HepG2 (cell line): ENCODE results near the gene POLR1F. TPM values are rescaled to one million over a fixed set of nuclear protein-coding genes. Genes with fewer than 3 reads are reported as not detected.

Source experiments
- ATAC-seq: fragments of 200-7000 bp; cut with Tn5 transposase; 3 replicates; pipeline ENCODE4 v1.9.1; 2020; ENCODE audit warnings: mild to moderate bottlenecking, moderate library complexity
- BruUV-seq: library from RNA; stranded (reverse); fragments of 400-500 nt; replicated peaks from 2 replicates; lab custom pipeline; 2021; lab: Mats Ljungman, UMichigan
- CTCF ChIA-PET: fragments of 300-600 bp; formaldehyde crosslinking; extraction: SDS; loops from one replicate; lab custom pipeline; 2021; ENCODE audit warnings: low total read pairs, inconsistent platforms, low intra/inter-chr PET ratio; lab: Yijun Ruan, JAX
- POLR2A ChIA-PET: fragments of 350-600 bp; sonication (Branson Sonifier 250); formaldehyde crosslinking; loops from one replicate; lab custom pipeline; 2020; ENCODE audit warnings: antibody characterized with exemption, inconsistent platforms; lab: Yijun Ruan, JAX
- DNase-seq: peaks from one replicate; pipeline ENCODE4 v3.0.0-alpha.2; 2015; ENCODE audit warnings: low spot score
- FAIRE-seq: peaks from 3 replicates; lab custom pipeline; 2011; peaks lifted over from hg19 to GRCh38; lab: Jason Lieb, UNC
- H2AFZ ChIP-seq: one replicate; pipeline ENCODE4 v1.6.1; 2011; ENCODE audit warnings: low read length, inconsistent platforms
- H3K27ac ChIP-seq: fragments of 300-600 bp; 3 replicates; pipeline ENCODE4 v1.8.0; 2011; ENCODE audit warnings: mixed run types, mild to moderate bottlenecking, mixed read lengths, low read length, inconsistent platforms; ENCODE audit not compliant: insufficient read depth; ENCODE audit errors: extremely low read length
- H3K27me3 ChIP-seq, 2 experiments: fragments of 200-600 bp in 1 of 2; 2 replicates in 1 of 2; 3 replicates in 1 of 2; pipeline versions ENCODE4 v1.6.0 to v1.8.0; 2011; ENCODE audit warnings: low read length in 2 of 2, mild to moderate bottlenecking in 2 of 2, moderate library complexity in 2 of 2, inconsistent platforms in 1 of 2; ENCODE audit not compliant: insufficient read depth in 2 of 2, control insufficient read depth in 1 of 2
- H3K36me3 ChIP-seq, 2 experiments: fragments of 200-600 bp in 1 of 2; replicated peaks in 1 of 2; 2 replicates in 1 of 2; 3 replicates in 1 of 2; pipeline versions ENCODE4 v1.5.1 to v1.8.0; 2011; ENCODE audit warnings: low read length in 2 of 2, inconsistent platforms in 1 of 2; ENCODE audit not compliant: insufficient read depth in 2 of 2, control insufficient read depth in 1 of 2
- H3K4me1 ChIP-seq: 2 replicates; pipeline ENCODE4 v1.5.1; 2012; ENCODE audit warnings: low read length, inconsistent platforms; ENCODE audit not compliant: insufficient read depth
- H3K4me2 ChIP-seq: 2 replicates; pipeline ENCODE4 v1.6.0; 2011; ENCODE audit warnings: low read depth, low read length, inconsistent platforms
- H3K4me3 ChIP-seq, 3 experiments: fragments of 200-600 bp in 1 of 3; sonication (generic), shearing (Covaris generic) in 1 of 3; replicated peaks in 1 of 3; 2 replicates each; pipeline ENCODE4 v1.5.1; 2011 to 2016; ENCODE audit warnings: low read length in 3 of 3, inconsistent platforms in 2 of 3, low read depth in 2 of 3, mild to moderate bottlenecking in 2 of 3, control low read depth in 1 of 3, mixed read lengths in 1 of 3; ENCODE audit not compliant: insufficient read depth in 1 of 3
- H3K79me2 ChIP-seq: one replicate; pipeline ENCODE4 v1.6.1; 2011; ENCODE audit warnings: low read length, inconsistent platforms; ENCODE audit not compliant: insufficient read depth
- H3K9ac ChIP-seq: 2 replicates; pipeline ENCODE4 v1.6.0; 2011; ENCODE audit warnings: mild to moderate bottlenecking, low read depth, low read length, inconsistent platforms; ENCODE audit not compliant: insufficient read depth
- H3K9me3 ChIP-seq: 2 replicates; pipeline ENCODE4 v1.5.1; 2012; ENCODE audit warnings: mild to moderate bottlenecking, low read length
- H4K20me1 ChIP-seq: 2 replicates; pipeline ENCODE4 v1.6.0; 2011; ENCODE audit warnings: inconsistent platforms, mild to moderate bottlenecking, low read length, moderate library complexity; ENCODE audit not compliant: insufficient read depth
- AHR ChIP-seq: IDR thresholded peaks from 2 replicates; pipeline ENCODE4 v1.6.1; 2018; ENCODE audit warnings: missing genetic modification reagents, missing compliant biosample characterization
- ATAD3A ChIP-seq: sonication (generic); formaldehyde crosslinking; IDR thresholded peaks from 2 replicates; pipeline ENCODE4 v1.4.0; 2020; ENCODE audit warnings: missing genetic modification reagents
- ATM ChIP-seq: fragments of 450-650 bp; IDR thresholded peaks from 2 replicates; pipeline ENCODE4 v1.7.1; 2017; ENCODE audit warnings: mild to moderate bottlenecking, borderline replicate concordance
- FOXJ3 ChIP-seq: sonication (generic); formaldehyde crosslinking; IDR thresholded peaks from 2 replicates; pipeline ENCODE4 v1.4.0; 2020; ENCODE audit warnings: missing genetic modification reagents, mild to moderate bottlenecking, borderline replicate concordance
- HDAC6 ChIP-seq: fragments of 200-600 bp; sonication (generic); IDR thresholded peaks from 2 replicates; pipeline ENCODE4 v1.7.0; 2017; ENCODE audit warnings: mild to moderate bottlenecking, antibody characterized with exemption, low read length, low read depth
- KDM5A ChIP-seq: fragments of 200-600 bp; sonication (generic); IDR thresholded peaks from 2 replicates; pipeline ENCODE4 v1.7.0; 2018; ENCODE audit warnings: antibody characterized with exemption, mild to moderate bottlenecking, low read length, borderline replicate concordance
- MIER2 ChIP-seq: IDR thresholded peaks from 2 replicates; pipeline ENCODE4 v1.6.1; 2016; ENCODE audit warnings: missing biosample characterization, missing genetic modification reagents
- NCOA2 ChIP-seq: sonication (generic); formaldehyde crosslinking; IDR thresholded peaks from 2 replicates; pipeline ENCODE4 v1.8.0; 2022; ENCODE audit warnings: inconsistent platforms
- ZMYM2 ChIP-seq: sonication (generic); formaldehyde crosslinking; IDR thresholded peaks from 2 replicates; pipeline ENCODE4 v1.8.0; 2022; ENCODE audit warnings: mild to moderate bottlenecking, missing genetic modification reagents
- ZNF225 ChIP-seq: sonication (generic); formaldehyde crosslinking; IDR thresholded peaks from 2 replicates; pipeline ENCODE4 v1.4.0; 2020; ENCODE audit warnings: mild to moderate bottlenecking, missing genetic modification reagents
- ZNF296 ChIP-seq: sonication (generic); formaldehyde crosslinking; conservative IDR thresholded peaks from 2 replicates; pipeline ENCODE4 v1.5.0; 2020; ENCODE audit warnings: mild to moderate bottlenecking, missing genetic modification reagents
- ZNF556 ChIP-seq: sonication (generic); formaldehyde crosslinking; IDR thresholded peaks from 2 replicates; pipeline ENCODE4 v1.4.0; 2020; ENCODE audit warnings: mild to moderate bottlenecking, missing genetic modification reagents, borderline replicate concordance
- ZNF724P ChIP-seq: sonication (generic); formaldehyde crosslinking; IDR thresholded peaks from 2 replicates; pipeline ENCODE4 v1.8.0; 2022; ENCODE audit warnings: missing genetic modification reagents, borderline replicate concordance
- ZNF776 ChIP-seq: sonication (generic); formaldehyde crosslinking; IDR thresholded peaks from 2 replicates; pipeline ENCODE4 v1.4.0; 2020; ENCODE audit warnings: mild to moderate bottlenecking, missing genetic modification reagents
- WGBS: methylation state at CpG from one replicate; pipeline ENCODE4 v1.1.6; 2017; ENCODE audit warnings: low lambda C conversion rate; 5-methylcytosine and 5-hydroxymethylcytosine counted together
- in situ Hi-C: cut with HindIII; loops from 2 replicates; pipeline ENCODE4 v1.10.0; 2017; ENCODE audit warnings: low pct_unique_long_range_greater_than_20kb; ENCODE audit not compliant: extremely low pct_ligation_motif_present
- intact Hi-C: fragments of 100-400 bp; cut with micrococcal nuclease; formaldehyde crosslinking; loops from one replicate; pipeline ENCODE4 v1.10.0; 2022; ENCODE audit not compliant: unreplicated experiment
- polyA plus RNA-seq, 8 experiments: library from polyadenylated mRNA; depleted of rRNA in 3 of 8; stranded (reverse) in 7 of 8; unstranded in 1 of 8; fragments of >200 nt; fragmentation: Illumina TruSeq in 4 of 8; extraction: Trizol in 4 of 8; gene quantifications; 2 replicates each; pipeline versions ENCODE4 v1.2.1 to v1.2.3, GENCODE V29; 2011 to 2016; ENCODE audit warnings: low read depth in 4 of 8, missing spikeins in 1 of 8, mixed read lengths in 1 of 8; ENCODE audit not compliant: insufficient read depth in 1 of 8
- total RNA-seq, 5 experiments: library from RNA; depleted of rRNA; stranded (reverse); fragments of >200 nt; fragmentation: Illumina TruSeq; extraction: Trizol; gene quantifications; 2 replicates each; pipeline ENCODE4 v1.2.3, GENCODE V29; 2016; ENCODE audit warnings: low read depth in 1 of 5
- TF ChIP-seq, protein P1 (sequence below): sonication (generic); formaldehyde crosslinking; conservative IDR thresholded peaks from 2 replicates; pipeline ENCODE4 v1.8.0; 2022; ENCODE audit warnings: mild to moderate bottlenecking, moderate library complexity, missing genetic modification reagents
- TF ChIP-seq, protein P2 (sequence below): IDR thresholded peaks from 2 replicates; pipeline ENCODE4 v1.6.1; 2012; ENCODE audit warnings: inconsistent platforms

Gene POLR1F
- total and polyA plus RNA-seq, 2 of the 13 experiments (the other 11 are each of a cell fraction or from before 2014, with no cell fraction given) = 8.0 to 14.9 TPM

DNA sequence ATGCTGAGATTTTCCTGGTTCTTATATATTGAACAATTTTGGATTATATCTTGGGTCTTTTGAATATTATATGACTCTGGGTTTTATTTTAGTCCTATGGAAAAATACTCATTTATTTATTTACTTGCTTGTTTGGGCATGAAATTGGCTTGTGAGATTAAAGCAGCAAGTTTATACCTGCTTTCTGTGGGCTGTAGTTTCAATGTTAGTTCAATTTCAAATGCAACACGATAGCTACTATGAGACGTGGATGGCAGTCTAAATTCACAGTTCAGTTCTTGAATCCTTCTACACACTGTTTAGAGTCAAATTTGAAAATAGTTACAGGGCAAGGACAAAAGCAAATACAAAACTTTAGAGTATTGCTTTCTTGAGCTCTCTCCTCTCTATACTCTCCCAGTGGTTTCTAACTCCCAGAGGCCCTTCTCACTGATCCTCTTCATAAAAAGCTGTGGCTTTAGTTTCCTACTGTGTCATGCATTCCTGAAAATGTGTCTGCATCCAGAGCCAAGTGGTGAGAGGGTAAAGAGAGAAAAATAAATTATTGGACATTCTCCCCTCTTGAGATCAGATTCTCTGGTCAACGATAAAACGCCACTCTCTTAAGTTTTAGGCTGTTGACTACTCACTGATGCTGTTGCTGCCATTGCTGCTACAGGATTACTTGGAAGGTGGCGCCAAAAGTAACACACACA is 34.4 kb downstream of the POLR1F start:
- no TSS peak for BruUV-seq
- no peak overlapping the region for H3K4me3 ChIP-seq
- FAIRE-seq (no peak), ATAC-seq (no peak), DNase-seq (no peak)
- no peaks in the 10 kb centered on the region for H4K20me1 ChIP-seq
- no peaks in the 10 kb centered on the region for H3K36me3 ChIP-seq
- no peak overlapping the region for H3K9ac ChIP-seq
- no peaks in the 10 kb centered on the region for H3K27me3 ChIP-seq
- no peaks in the 10 kb centered on the region for H3K4me1 ChIP-seq
- TF ChIP-seq ZNF296 (CRISPR knock-in tag) = no peak
- no peak for TF ChIP-seq ZNF556 (CRISPR knock-in tag)
- TF ChIP-seq ATAD3A = no peak
- no peak for TF ChIP-seq MIER2
- TF ChIP-seq, protein P1, sequence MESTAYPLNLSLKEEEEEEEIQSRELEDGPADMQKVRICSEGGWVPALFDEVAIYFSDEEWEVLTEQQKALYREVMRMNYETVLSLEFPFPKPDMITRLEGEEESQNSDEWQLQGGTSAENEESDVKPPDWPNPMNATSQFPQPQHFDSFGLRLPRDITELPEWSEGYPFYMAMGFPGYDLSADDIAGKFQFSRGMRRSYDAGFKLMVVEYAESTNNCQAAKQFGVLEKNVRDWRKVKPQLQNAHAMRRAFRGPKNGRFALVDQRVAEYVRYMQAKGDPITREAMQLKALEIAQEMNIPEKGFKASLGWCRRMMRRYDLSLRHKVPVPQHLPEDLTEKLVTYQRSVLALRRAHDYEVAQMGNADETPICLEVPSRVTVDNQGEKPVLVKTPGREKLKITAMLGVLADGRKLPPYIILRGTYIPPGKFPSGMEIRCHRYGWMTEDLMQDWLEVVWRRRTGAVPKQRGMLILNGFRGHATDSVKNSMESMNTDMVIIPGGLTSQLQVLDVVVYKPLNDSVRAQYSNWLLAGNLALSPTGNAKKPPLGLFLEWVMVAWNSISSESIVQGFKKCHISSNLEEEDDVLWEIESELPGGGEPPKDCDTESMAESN (CRISPR knock-in tag) = no peak
- TF ChIP-seq FOXJ3 (CRISPR knock-in tag) = no peak
- TF ChIP-seq NCOA2 (CRISPR knock-in tag) = no peak
- TF ChIP-seq ZNF724P (CRISPR knock-in tag) = no peak
- TF ChIP-seq HDAC6 = no peak
- no peak for TF ChIP-seq ATM
- TF ChIP-seq ZMYM2 (CRISPR knock-in tag) = no peak
- TF ChIP-seq AHR (CRISPR knock-in tag) = no peak
- TF ChIP-seq KDM5A = no peak
- TF ChIP-seq, protein P2, sequence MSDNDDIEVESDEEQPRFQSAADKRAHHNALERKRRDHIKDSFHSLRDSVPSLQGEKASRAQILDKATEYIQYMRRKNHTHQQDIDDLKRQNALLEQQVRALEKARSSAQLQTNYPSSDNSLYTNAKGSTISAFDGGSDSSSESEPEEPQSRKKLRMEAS = no peak
- no peak for TF ChIP-seq ZNF225 (CRISPR knock-in tag)
- TF ChIP-seq ZNF776 (CRISPR knock-in tag) = no peak
- WGBS = 3% methylated on average over 5 of the region's 5 CpGs
- ChIA-PET CTCF (no interaction called here), POLR2A (no interaction called here)
- H3K4me2 ChIP-seq = no peak overlapping the region
- H3K9me3 ChIP-seq = no peaks in the 10 kb centered on the region
- in situ Hi-C loops (loop anchor here (25.0 kb wide), 2 partner anchors 562 to 1312 kb away; partner anchors contain the start of gene TWIST1), intact Hi-C loops (no loop called here)
- H3K27ac ChIP-seq = no peak overlapping the region
- no peaks in the 10 kb centered on the region for H3K79me2 ChIP-seq
- no peak overlapping the region for H2AFZ ChIP-seq
